22Rv1 (cell line): ENCODE data around the gene RAB6B.

Experiments
- H3K27ac ChIP-seq: fragments of 450-650 bp; 2 replicates; pipeline ENCODE4 v1.5.1; 2017
- CTCF ChIP-seq: fragments of 450-650 bp; IDR thresholded peaks from 2 replicates; pipeline ENCODE4 v1.5.1; 2017; ENCODE audit warnings: mild to moderate bottlenecking
- ZFX ChIP-seq: fragments of 450-650 bp; IDR thresholded peaks from 2 replicates; pipeline ENCODE4 v1.6.1; 2017; ENCODE audit warnings: antibody characterized with exemption, borderline replicate concordance

Gene RAB6B

GRCh38 chr3:133827136-133827535 is 68.5 kb downstream of the RAB6B start:
- H3K27ac ChIP-seq = no peak overlapping the region
- TF ChIP-seq CTCF = no peak
- no peak for TF ChIP-seq ZFX

- H3K27ac ChIP-seq = no peak overlapping the region
- no peak for TF ChIP-seq ZFX
- no peak for TF ChIP-seq CTCF
Measured at GRCh38 chr3:133825969-133826727, 69.5 kb downstream of the RAB6B start.

- no peak overlapping the region for H3K27ac ChIP-seq
- no peak for TF ChIP-seq CTCF
- no peak for TF ChIP-seq ZFX
Measured at GRCh38 chr3:133824961-133825485, 70.7 kb downstream of the RAB6B start.

GRCh38 chr3:133821767-133822638 is 73.7 kb downstream of the RAB6B start:
- TF ChIP-seq CTCF (peak; percentile 39), ZFX (no peak)
- no peak overlapping the region for H3K27ac ChIP-seq

- TF ChIP-seq ZFX = no peak
- no peak for TF ChIP-seq CTCF
- no peak overlapping the region for H3K27ac ChIP-seq
Measured at GRCh38 chr3:133820889-133821675, 74.6 kb downstream of the RAB6B start.

- no peak for TF ChIP-seq CTCF
- no peak for TF ChIP-seq ZFX
- H3K27ac ChIP-seq = no peak overlapping the region
Measured at GRCh38 chr3:133820129-133820528, 75.6 kb downstream of the RAB6B start.
